Psoas muscle (tissue), 8 donors: ENCODE results near the gene PPP3CA. TPM values are rescaled to one million over a fixed set of nuclear protein-coding genes. Genes with fewer than 3 reads are reported as not detected.

ENCODE experiments used
- ATAC-seq, 4 donors: fragments of 200-7000 bp; cut with Tn5 transposase; one replicate each; pipeline ENCODE4 v1.9.1; 2020; ENCODE audit warnings: moderate library complexity in 3 of 4, mild to moderate bottlenecking in 2 of 4
- DNase-seq, 2 donors: peaks; one replicate each; pipeline ENCODE4 v3.0.0-alpha.2; 2020
- H3K27ac ChIP-seq: fragments of 200-600 bp; one replicate; pipeline ENCODE4 v1.8.0; 2022
- H3K27me3 ChIP-seq, 3 donors: fragments of 200-600 bp in 1 of 3; one replicate each; pipeline versions ENCODE4 v1.6.1 to v1.8.0; 2013 to 2022; ENCODE audit warnings: low read length in 2 of 3, mild to moderate bottlenecking in 2 of 3, moderate library complexity in 1 of 3; ENCODE audit not compliant: insufficient read depth in 3 of 3
- H3K36me3 ChIP-seq, 2 donors: fragments of 200-600 bp in 1 of 2; one replicate each; pipeline versions ENCODE4 v1.6.1 to v1.8.0; 2013 to 2022; ENCODE audit warnings: low read depth in 1 of 2, mild to moderate bottlenecking in 1 of 2, moderate library complexity in 1 of 2; ENCODE audit not compliant: insufficient read depth in 1 of 2
- H3K4me1 ChIP-seq: fragments of 200-600 bp; one replicate; pipeline ENCODE4 v1.8.0; 2022
- H3K4me3 ChIP-seq: fragments of 200-600 bp; one replicate; pipeline ENCODE4 v1.8.0; 2022; ENCODE audit warnings: mild to moderate bottlenecking
- H3K9me3 ChIP-seq: fragments of 200-600 bp; one replicate; pipeline ENCODE4 v1.8.0; 2022
- CTCF ChIP-seq: fragments of 200-600 bp; IDR thresholded peaks from one replicate; pipeline ENCODE4 v1.8.0; 2022; ENCODE audit warnings: antibody characterized with exemption
- WGBS, 3 donors: extraction: QIAGEN DNeasy Blood & Tissue Kit; methylation state at CpG; one replicate each; pipeline versions ENCODE4 v1.1.6 to v1.1.7; 2013; 5-methylcytosine and 5-hydroxymethylcytosine counted together
- intact Hi-C, 2 donors: fragments of 100-400 bp; cut with DNase I; formaldehyde crosslinking; loops; one replicate each; pipeline versions ENCODE4 v1.11.0 to v1.14.2; 2022
- polyA plus RNA-seq, 3 donors: library from polyadenylated mRNA; stranded (reverse); fragments of 200-250 nt; gene quantifications; one replicate each; pipeline ENCODE4 v1.2.3, GENCODE V29; 2013
- total RNA-seq, 4 donors: library from RNA; stranded (reverse); fragmentation: NEBNext Ultra II Directional in 2 of 4; extraction: Animal tissue kit (Norgen Biotek cat#: 25700) in 2 of 4; gene quantifications; one replicate each; pipeline versions ENCODE4 v1.2.1 to v1.2.4, GENCODE V29; 2021 to 2023
- donor health status: healthy with polysubstance abuse.
- donor health status: DM: no; HTN: no; CAD: no; lungs with moderate emphysema.
- donor health status: Bipolar disorder and iron deficiency.
- donor health status: healthy.
- donor health status: DM: yes; HTN: yes; CAD: no.
- donor health status: DM: no; HTN: no; CAD: no.
- donor health status: DM: no; HTN: no; CAD: no.
- donor health status: DM: yes; HTN: yes; CAD: no.

PPP3CA gene
- total and polyA plus RNA-seq, 7 donors = 10.4 to 65.9 (median 32.6) TPM

- H3K27me3 ChIP-seq = no peaks in the 10 kb centered on the region
- H3K36me3 ChIP-seq = no peaks in the 10 kb centered on the region
- H3K27ac ChIP-seq = no peak overlapping the region
- intact Hi-C loops = no loop called here
- no peaks in the 10 kb centered on the region for H3K9me3 ChIP-seq
- DNase-seq (no peak), ATAC-seq (no peak)
- no peak overlapping the region for H3K4me3 ChIP-seq
- no peak for TF ChIP-seq CTCF
- peaks cover 13% of the 10 kb centered on the region for H3K4me1 ChIP-seq
- WGBS, 3 donors = 61 to 85% (median 65%) methylated on average over 3 of the region's 3 CpGs
Measured at GRCh38 chr4:101306225-101306624, 41.1 kb downstream of the PPP3CA start.

GRCh38 chr4:101304916-101305315 lies 42.4 kb downstream of the PPP3CA start:
- DNase-seq = no peak
- Histone ChIP-seq H3K36me3 (no peaks in the 10 kb centered on the region), H3K4me1 (peaks cover 13% of the 10 kb centered on the region), H3K9me3 (no peaks in the 10 kb centered on the region), H3K27me3 (no peaks in the 10 kb centered on the region), H3K4me3 (no peak overlapping the region), H3K27ac (no peak overlapping the region)
- no peak for TF ChIP-seq CTCF
- 64 to 79% (median 76%) methylated on average over 2 of the region's 2 CpGs for WGBS, 3 donors
- intact Hi-C loops = no loop called here
- ATAC-seq = no peak

GRCh38 chr4:101299899-101300540 lies 47.3 kb downstream of the PPP3CA start:
- intact Hi-C loops = no loop called here
- no peak for TF ChIP-seq CTCF
- Histone ChIP-seq H3K4me1 (no peaks in the 10 kb centered on the region), H3K4me3 (no peak overlapping the region), H3K9me3 (no peaks in the 10 kb centered on the region), H3K27me3 (no peaks in the 10 kb centered on the region), H3K36me3 (no peaks in the 10 kb centered on the region), H3K27ac (no peak overlapping the region)
- ATAC-seq (no peak), DNase-seq (no peak)
- 82 to 93% (median 88%) methylated on average over 3 of the region's 3 CpGs for WGBS, 3 donors

DNA sequence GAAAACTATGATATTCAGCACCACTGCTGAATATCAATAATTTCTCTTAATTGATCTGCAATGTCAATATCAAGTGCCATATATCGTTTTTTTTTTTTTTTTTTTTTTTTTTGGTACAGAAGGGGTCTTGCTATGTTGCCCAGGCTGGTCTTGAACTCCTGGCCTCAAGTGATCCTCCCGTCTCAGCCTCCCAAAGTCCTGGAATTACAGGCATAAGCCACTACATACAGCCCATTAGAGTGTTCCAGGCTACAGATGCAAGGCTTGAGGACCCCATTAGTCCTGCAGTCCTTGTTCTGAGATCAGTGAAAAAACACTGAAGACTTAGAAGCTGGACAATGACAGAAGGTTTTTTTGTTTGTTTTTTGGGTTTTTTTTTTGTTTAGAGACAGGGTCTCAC lies 48.3 kb downstream of the PPP3CA start:
- TF ChIP-seq CTCF = no peak
- ATAC-seq (no peak), DNase-seq (no peak)
- Histone ChIP-seq H3K4me3 (no peak overlapping the region), H3K36me3 (no peaks in the 10 kb centered on the region), H3K4me1 (no peaks in the 10 kb centered on the region), H3K9me3 (no peaks in the 10 kb centered on the region), H3K27ac (no peak overlapping the region), H3K27me3 (no peaks in the 10 kb centered on the region)
- intact Hi-C loops = no loop called here
- WGBS, 3 donors = 92 to 100% (median 96%) methylated on average over 2 of the region's 2 CpGs

GRCh38 chr4:101295691-101296090 lies 51.6 kb downstream of the PPP3CA start:
- intact Hi-C loops = no loop called here
- peaks cover 10% of the 10 kb centered on the region for H3K4me1 ChIP-seq
- no peak overlapping the region for H3K27ac ChIP-seq
- no peaks in the 10 kb centered on the region for H3K36me3 ChIP-seq
- no peaks in the 10 kb centered on the region for H3K27me3 ChIP-seq
- H3K4me3 ChIP-seq = no peak overlapping the region
- DNase-seq = no peak
- no peak for ATAC-seq
- TF ChIP-seq CTCF = no peak
- H3K9me3 ChIP-seq = no peaks in the 10 kb centered on the region
